SK-N-MC (cell line): ENCODE measurements around the gene AKT1.

Experiments used
- EZH2 ChIP-seq: fragments of 200-600 bp; sonication (generic); IDR thresholded peaks from one replicate; pipeline ENCODE4 v1.6.1; 2017; ENCODE audit warnings: antibody characterized with exemption
- POLR2AphosphoS5 ChIP-seq: IDR thresholded peaks from 2 replicates; pipeline ENCODE4 v1.6.1; 2012; ENCODE audit warnings: mild to moderate bottlenecking, low read depth, low read length, borderline replicate concordance

- no peak for TF ChIP-seq EZH2
- no peak for TF ChIP-seq POLR2AphosphoS5
Measured at GRCh38 chr14:104780513-104781030, 15.0 kb downstream of the AKT1 start.
